ENCODE data around the gene CELF2.
A peak's percentile ranks its signal among the peaks of the same experiment; 100 is the strongest.
"Not testable (repeated sequence)": the region's sequence is repeated elsewhere in the genome, so short reads cannot be mapped to it uniquely, and the experiment has no call there.

CELF2 gene

DNA sequence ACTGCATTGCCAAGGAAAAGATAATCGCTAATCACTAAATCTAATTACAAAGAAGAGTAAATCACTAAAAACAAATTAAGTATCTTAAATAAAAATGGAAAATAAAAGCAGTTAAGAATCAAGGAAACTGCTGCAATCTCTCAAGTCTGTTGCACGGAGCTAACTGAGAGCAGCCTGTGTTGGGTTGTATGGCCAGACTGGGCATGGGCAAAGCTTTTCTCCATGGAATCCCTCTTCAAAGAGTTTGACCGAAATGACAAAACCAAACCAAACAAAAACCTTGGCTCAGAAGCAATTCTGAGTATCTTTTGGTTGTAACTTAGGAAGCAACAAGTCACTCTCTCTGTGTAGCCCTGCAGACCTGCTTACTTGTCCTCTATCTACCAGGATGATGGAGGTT lies 78.8 kb downstream of the CELF2 start:
- no peak for DNase-seq (ENCODE audit: low read depth in 2 of 2)

DNA sequence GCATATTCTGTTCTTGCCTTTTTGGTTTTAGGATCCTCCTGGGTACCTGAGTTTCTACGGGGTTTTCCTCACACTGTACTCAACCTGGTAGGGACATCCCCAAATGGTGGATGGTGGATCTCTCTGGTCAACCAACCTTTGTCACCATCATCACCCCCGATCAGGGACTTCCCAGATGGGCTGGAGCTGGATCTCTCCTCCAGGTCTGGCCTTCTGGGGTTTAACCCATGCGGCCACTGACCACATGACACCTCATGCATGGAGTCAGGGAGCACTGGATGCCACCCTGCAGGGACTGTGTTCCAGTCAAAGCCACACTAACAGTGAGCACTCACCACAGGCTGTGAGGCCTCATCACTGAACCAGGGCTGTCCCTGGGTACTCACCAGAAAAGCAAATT lies 80.0 kb downstream of the CELF2 start:
- DNase-seq (ENCODE audit: low read depth in 2 of 2): no peak

DNA sequence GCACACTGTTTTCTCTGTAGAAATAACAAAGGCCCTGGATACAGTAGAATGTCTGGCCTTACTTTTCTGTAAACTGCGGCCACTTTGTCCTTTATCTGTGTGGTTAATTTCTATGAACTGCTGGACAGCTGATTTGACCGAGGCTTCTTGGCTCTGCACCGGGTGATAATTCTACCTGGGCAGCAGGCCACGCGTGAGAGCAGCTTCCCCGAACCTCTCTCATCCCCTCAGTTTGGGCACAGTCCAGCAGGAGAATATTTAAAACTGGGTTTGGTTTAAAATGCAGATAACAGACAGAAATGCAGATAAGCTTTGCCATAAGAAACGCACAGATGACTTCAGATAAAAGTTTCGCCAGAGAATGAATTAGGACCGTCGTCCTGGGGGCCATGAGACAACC lies 81.0 kb downstream of the CELF2 start:
- DNase-seq (ENCODE audit: low read depth in 2 of 2): no peak

DNA sequence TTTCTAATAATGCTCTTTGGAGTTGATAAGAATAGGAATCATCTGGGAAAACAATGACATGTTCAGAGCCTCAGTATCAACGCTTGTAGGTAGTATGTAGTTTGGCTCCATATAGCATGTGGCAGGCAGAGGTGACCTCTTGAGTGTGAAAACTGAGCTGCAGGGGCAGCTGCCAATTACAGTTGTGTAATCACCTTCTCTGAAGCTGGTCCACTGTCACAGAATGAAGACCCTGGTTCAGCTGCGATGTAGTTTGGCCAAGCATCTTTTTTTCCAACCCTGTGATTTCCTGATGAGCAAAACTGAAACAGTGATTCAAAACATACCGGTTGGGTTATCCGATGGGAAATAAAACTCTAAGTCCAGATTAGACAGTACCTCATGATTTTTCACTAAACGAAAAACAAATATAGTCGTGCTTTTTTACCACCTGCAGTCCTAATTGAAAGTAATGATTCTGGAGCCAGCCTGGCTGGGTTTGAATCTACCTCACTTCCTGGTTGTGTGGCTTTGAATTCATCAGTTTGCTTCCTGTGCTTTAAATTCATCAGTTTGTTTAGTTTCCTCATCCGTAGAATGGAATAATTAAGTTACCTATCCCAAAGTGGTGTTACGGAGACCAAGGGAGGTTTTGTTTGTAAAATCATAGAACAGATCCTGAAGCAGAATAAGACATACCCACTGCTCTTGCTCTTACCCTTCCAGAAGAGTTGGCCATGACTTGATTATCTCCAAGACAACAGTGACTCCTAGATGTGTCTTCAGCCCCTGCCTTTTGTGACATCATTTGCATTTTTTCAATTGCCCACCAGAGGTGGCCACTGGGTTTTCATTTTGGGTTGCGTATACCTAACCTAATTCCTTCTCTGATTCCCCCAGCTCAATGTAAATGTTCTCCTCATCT lies 87.4 kb downstream of the CELF2 start:
- DNase-seq (ENCODE audit: low read depth in 2 of 2): no peak

DNA sequence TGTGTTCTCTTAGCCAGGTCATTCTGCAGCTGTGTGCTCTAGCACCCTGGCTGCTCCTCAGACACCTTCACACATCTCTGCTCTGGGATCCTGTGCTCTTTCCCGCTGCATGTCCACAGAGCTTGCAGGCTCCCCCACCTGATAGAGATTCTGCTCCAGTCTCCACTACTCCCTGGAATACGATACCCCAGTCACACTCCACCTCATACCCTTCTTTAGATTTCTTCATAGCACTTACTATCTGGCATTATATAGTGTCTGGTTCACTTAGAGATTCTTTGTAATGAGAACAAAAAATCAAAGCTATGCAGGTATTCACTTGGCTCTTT lies 88.0 kb downstream of the CELF2 start:
- DNase-seq (ENCODE audit: low read depth in 2 of 2): no peak

GRCh38 chr10:11106621-11107374 lies 89.1 kb downstream of the CELF2 start:
- DNase-seq (ENCODE audit: low read depth in 2 of 2): no peak

- DNase-seq (ENCODE audit: low read depth in 2 of 2): no peak
Observed at GRCh38 chr10:11107948-11108347, 90.3 kb downstream of the CELF2 start.

- DNase-seq (ENCODE audit: low read depth in 2 of 2): no peak
Observed at GRCh38 chr10:11108356-11108755, 90.7 kb downstream of the CELF2 start.

- no peak for DNase-seq (ENCODE audit: low read depth in 2 of 2)
Observed at GRCh38 chr10:11109590-11109989, 91.9 kb downstream of the CELF2 start.

DNA sequence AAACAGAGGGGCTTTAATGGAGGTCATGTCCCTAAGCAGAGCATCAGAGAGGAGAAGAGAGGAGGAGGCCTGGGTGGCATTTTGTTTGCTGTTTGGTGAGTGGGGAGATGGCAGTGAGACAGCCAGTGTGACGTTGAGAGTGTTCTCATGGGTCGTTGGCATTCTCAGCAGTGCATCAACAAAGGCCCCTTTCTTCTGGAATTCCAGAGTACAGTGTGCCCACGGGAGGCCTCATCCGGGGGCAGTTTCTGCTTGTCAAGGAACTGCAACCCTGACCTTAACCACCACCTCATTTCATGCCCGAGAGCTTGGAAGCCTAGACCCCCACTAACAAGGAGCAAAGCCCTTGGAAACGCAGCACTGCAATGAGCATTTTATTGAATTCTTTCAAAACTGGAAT lies 92.9 kb downstream of the CELF2 start:
- no peak for DNase-seq (ENCODE audit: low read depth in 2 of 2)

DNA sequence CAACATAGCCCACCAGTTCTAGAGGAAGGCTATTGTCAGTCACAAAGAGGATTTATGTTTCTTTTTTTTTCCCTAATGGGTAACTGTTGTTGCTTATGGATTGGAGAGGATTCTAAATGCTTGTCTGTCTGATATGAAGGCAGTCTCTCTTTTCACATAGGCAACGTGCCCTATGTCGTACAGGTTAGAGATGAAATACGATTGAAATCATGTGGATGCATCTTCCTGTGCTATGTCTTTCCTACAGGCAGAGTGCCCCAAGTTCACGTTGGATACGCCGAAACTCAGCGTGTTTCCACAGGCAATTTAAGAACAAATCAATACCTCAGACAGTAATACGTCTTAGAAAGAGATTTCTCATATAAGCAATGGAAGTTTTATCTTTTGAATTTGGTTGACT lies 93.8 kb downstream of the CELF2 start:
- no peak for DNase-seq (ENCODE audit: low read depth in 2 of 2)

DNA sequence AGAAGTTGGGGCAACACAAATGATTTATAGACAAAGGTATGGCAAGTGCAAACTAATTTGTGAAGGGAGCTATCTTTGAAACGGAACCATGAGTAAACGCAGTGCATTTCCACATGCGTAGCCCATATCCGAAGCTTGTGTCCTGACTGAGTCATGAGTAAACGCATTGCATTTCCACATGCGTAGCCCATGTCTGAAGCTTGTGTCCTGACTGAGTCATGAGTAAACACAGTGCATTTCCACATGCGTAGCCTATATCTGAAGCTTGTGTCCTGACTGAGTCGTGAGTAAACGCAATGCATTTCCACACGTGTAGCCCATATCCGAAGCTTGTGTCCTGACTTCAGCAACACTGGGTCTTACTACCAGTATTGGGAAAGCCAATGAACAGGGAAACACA lies 95.0 kb downstream of the CELF2 start:
- no peak for DNase-seq (ENCODE audit: low read depth in 2 of 2)

GRCh38 chr10:11113156-11113555 lies 95.5 kb downstream of the CELF2 start:
- DNase-seq (ENCODE audit: low read depth in 2 of 2): peak in 1 of 2 donors; percentile 32

- DNase-seq (ENCODE audit: low read depth in 2 of 2): no peak
Observed at GRCh38 chr10:11114269-11114668, 96.6 kb downstream of the CELF2 start.

DNA sequence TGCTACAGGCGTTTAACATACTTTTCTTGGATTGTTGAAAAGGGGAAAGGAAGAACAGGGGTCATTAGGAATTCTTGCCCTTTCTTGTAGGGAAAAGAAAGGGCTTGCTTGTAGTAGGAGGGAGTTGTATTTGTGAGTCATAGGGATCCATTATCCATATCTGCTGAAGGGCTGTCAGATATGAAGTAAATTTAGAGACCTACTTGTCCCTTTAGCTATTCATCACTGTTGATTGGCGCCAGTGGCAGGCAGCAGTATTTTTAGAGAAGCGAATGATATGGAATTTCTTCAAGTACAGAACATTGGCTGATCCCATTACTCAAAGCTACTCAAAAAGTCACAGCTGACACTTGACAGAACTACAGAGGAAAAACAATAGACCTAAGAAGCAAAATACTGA lies 97.7 kb downstream of the CELF2 start:
- DNase-seq (ENCODE audit: low read depth in 2 of 2): no peak

GRCh38 chr10:11116361-11116760 lies 98.7 kb downstream of the CELF2 start:
- no peak for DNase-seq (ENCODE audit: low read depth in 2 of 2)

GRCh38 chr10:11116817-11117216 lies 99.1 kb downstream of the CELF2 start:
- no peak for DNase-seq (ENCODE audit: low read depth in 2 of 2)

- no peak for DNase-seq (ENCODE audit: low read depth in 2 of 2)
Observed at GRCh38 chr10:11118686-11119085, 101.0 kb downstream of the CELF2 start.

DNA sequence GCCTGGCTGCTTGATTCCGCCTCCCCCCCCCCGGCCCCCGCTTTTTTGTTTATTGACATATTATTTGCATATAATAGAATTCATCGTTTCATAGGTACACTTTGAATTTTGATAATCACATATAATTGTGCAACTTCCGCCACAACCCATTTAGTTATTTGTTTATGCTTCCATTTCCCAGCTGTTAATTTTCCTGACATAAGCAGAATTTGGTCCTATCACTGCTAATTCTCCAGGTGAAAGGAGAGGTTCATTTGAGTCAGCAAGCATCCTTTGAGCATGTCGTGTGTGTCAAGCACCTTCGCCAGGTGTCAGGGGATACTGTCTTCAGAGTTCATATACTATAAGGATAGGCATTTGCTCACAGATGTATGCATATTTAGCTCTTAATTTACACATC lies 102.2 kb downstream of the CELF2 start:
- DNase-seq (ENCODE audit: low read depth in 2 of 2): no peak

DNA sequence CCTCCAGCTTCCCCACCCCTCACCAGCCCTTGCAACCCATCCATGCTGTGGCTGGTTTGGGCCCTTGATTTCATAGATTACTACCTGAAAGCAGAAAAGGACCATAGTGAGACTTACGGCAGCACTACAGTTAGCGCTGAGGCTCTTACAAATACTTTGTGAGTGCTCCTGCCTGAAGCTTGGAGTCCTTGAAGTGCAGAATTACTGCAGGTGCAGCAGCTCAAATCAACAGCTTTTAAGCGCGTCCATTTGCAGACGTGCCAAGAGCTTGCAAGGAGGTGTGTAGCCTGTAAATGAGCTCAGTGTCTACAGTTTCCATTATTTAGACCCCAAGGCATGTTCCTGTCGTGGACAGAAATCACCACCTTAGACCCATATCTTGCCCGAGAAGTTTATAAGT lies 103.0 kb downstream of the CELF2 start:
- no peak for DNase-seq (ENCODE audit: low read depth in 2 of 2)

- not testable (repeated sequence) for DNase-seq (ENCODE audit: low read depth in 2 of 2)
Observed at GRCh38 chr10:11123892-11124291, 106.2 kb downstream of the CELF2 start.

GRCh38 chr10:11125004-11125403 lies 107.3 kb downstream of the CELF2 start:
- DNase-seq (ENCODE audit: low read depth in 2 of 2): no peak

- not testable (repeated sequence) for DNase-seq (ENCODE audit: low read depth in 2 of 2)
Observed at GRCh38 chr10:11127017-11127416, 109.3 kb downstream of the CELF2 start.
